ENCODE results near the gene EEF1AKMT2. TPM values are rescaled to one million over a fixed set of nuclear protein-coding genes. Genes with fewer than 3 reads are reported as not detected.

The EEF1AKMT2 gene
- total and polyA plus RNA-seq, 2 of the 13 experiments (the other 11 are each of a cell fraction or from before 2014, with no cell fraction given), result 11.3 to 19.3 TPM

DNA sequence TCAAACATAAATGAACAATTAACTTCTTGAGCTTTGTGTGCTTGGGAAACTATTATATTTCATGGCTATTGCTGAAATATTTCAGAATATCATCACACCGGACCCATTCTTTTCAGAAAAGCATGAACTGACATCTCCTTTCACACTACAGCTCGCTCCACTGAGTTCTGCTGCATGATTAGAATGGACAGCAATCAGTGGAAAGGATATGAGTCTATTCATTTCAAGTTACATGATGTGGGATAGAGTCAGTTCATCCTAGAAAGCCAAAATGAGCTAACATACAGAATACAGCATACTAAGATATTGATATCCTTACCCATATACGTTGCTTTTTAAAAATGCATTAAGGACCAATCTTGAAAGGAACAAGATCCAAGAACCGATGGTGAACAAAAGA is 46.4 kb downstream of the EEF1AKMT2 start:
- ATAC-seq, result no peak
- peaks cover 15% of the 10 kb centered on the region for H3K79me2 ChIP-seq (ENCODE audit: insufficient read depth, low read length)
- H3K9me3 ChIP-seq (ENCODE audit: low read length), result no peaks in the 10 kb centered on the region
- peak overlapping the region; percentile 88 for H3K27ac ChIP-seq (ENCODE audit: extremely low read length, insufficient read depth, low read length)
- ChIA-PET CTCF (ENCODE audit: low intra/inter-chr PET ratio, low total read pairs) (interaction anchor here (1.0 to 2.3 kb wide), 3 partner anchors 205 to 216 kb away, joined by 3 to 11 read pairs (median 4); no protein-coding TSS in a partner anchor), POLR2A (no interaction called here)
- H2AFZ ChIP-seq (ENCODE audit: low read length), result no peak overlapping the region
- H3K4me3 ChIP-seq (replicated peaks in 1 of 3; ENCODE audit: insufficient read depth in 1 of 3, low read depth in 2 of 3, low read length in 3 of 3), result peak overlapping the region; percentile 56 to 62 (median 59)
- peaks cover 39% of the 10 kb centered on the region for H3K4me1 ChIP-seq (ENCODE audit: insufficient read depth, low read length)
- no peaks in the 10 kb centered on the region; a peak in 1 of 5 replicates for H3K27me3 ChIP-seq (ENCODE audit: control insufficient read depth in 1 of 2, insufficient read depth in 2 of 2, low read length in 2 of 2)
- peak overlapping the region; percentile 81 for H3K4me2 ChIP-seq (ENCODE audit: low read depth, low read length)
- intact Hi-C loops (cut with micrococcal nuclease; ENCODE audit: unreplicated experiment), result loop anchor here (2.0 kb wide), 1 partner anchor 214 kb away; no protein-coding TSS in a partner anchor
- H3K36me3 ChIP-seq (replicated peaks in 1 of 2; ENCODE audit: control insufficient read depth in 1 of 2, insufficient read depth in 2 of 2, low read length in 2 of 2), result peaks cover 2 to 5% of the 10 kb centered on the region in 2 experiments; a peak in 3 of 5 replicates
- BruUV-seq (replicated peaks), result no TSS peak
- no peak for FAIRE-seq
- in situ Hi-C loops (cut with HindIII; ENCODE audit: extremely low pct_ligation_motif_present, low pct_unique_long_range_greater_than_20kb), result no loop called here
- TF ChIP-seq, protein P1, sequence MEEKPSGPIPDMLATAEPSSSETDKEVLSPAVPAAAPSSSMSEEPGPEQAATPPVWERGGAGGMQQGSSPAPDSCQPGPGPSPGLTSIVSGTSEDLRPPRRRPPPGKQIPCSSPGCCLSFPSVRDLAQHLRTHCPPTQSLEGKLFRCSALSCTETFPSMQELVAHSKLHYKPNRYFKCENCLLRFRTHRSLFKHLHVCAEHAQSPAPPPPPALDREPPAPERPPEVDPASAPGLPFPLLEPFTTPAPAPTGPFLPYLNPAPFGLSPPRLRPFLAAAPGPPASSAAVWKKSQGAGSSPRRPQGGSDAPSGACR (CRISPR knock-in tag; IDR thresholded peaks at IDR 0.05), result no peak
- no peak for TF ChIP-seq MXI1 (IDR thresholded peaks at IDR 0.05; ENCODE audit: borderline replicate concordance, low read depth, low read length)
- TF ChIP-seq, protein P2, sequence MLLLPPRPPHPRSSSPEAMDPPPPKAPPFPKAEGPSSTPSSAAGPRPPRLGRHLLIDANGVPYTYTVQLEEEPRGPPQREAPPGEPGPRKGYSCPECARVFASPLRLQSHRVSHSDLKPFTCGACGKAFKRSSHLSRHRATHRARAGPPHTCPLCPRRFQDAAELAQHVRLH (CRISPR knock-in tag; IDR thresholded peaks at IDR 0.05; ENCODE audit: borderline replicate concordance, low read depth), result no peak
- no peak for TF ChIP-seq ZNF660 (CRISPR knock-in tag; IDR thresholded peaks at IDR 0.05; ENCODE audit: borderline replicate concordance, low read depth)
- no peak for TF ChIP-seq ZNF589 (CRISPR knock-in tag; conservative IDR thresholded peaks at IDR 0.05)
- no peak for TF ChIP-seq GTF2F1 (IDR thresholded peaks at IDR 0.05; ENCODE audit: low read length)
- TF ChIP-seq, protein P3, sequence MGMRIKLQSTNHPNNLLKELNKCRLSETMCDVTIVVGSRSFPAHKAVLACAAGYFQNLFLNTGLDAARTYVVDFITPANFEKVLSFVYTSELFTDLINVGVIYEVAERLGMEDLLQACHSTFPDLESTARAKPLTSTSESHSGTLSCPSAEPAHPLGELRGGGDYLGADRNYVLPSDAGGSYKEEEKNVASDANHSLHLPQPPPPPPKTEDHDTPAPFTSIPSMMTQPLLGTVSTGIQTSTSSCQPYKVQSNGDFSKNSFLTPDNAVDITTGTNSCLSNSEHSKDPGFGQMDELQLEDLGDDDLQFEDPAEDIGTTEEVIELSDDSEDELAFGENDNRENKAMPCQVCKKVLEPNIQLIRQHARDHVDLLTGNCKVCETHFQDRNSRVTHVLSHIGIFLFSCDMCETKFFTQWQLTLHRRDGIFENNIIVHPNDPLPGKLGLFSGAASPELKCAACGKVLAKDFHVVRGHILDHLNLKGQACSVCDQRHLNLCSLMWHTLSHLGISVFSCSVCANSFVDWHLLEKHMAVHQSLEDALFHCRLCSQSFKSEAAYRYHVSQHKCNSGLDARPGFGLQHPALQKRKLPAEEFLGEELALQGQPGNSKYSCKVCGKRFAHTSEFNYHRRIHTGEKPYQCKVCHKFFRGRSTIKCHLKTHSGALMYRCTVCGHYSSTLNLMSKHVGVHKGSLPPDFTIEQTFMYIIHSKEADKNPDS (CRISPR knock-in tag; IDR thresholded peaks at IDR 0.05), result no peak
- TF ChIP-seq WIZ (CRISPR knock-in tag; IDR thresholded peaks at IDR 0.05), result no peak
- TF ChIP-seq, protein P4, sequence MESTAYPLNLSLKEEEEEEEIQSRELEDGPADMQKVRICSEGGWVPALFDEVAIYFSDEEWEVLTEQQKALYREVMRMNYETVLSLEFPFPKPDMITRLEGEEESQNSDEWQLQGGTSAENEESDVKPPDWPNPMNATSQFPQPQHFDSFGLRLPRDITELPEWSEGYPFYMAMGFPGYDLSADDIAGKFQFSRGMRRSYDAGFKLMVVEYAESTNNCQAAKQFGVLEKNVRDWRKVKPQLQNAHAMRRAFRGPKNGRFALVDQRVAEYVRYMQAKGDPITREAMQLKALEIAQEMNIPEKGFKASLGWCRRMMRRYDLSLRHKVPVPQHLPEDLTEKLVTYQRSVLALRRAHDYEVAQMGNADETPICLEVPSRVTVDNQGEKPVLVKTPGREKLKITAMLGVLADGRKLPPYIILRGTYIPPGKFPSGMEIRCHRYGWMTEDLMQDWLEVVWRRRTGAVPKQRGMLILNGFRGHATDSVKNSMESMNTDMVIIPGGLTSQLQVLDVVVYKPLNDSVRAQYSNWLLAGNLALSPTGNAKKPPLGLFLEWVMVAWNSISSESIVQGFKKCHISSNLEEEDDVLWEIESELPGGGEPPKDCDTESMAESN (CRISPR knock-in tag; conservative IDR thresholded peaks at IDR 0.05), result no peak
- TF ChIP-seq, protein P5, sequence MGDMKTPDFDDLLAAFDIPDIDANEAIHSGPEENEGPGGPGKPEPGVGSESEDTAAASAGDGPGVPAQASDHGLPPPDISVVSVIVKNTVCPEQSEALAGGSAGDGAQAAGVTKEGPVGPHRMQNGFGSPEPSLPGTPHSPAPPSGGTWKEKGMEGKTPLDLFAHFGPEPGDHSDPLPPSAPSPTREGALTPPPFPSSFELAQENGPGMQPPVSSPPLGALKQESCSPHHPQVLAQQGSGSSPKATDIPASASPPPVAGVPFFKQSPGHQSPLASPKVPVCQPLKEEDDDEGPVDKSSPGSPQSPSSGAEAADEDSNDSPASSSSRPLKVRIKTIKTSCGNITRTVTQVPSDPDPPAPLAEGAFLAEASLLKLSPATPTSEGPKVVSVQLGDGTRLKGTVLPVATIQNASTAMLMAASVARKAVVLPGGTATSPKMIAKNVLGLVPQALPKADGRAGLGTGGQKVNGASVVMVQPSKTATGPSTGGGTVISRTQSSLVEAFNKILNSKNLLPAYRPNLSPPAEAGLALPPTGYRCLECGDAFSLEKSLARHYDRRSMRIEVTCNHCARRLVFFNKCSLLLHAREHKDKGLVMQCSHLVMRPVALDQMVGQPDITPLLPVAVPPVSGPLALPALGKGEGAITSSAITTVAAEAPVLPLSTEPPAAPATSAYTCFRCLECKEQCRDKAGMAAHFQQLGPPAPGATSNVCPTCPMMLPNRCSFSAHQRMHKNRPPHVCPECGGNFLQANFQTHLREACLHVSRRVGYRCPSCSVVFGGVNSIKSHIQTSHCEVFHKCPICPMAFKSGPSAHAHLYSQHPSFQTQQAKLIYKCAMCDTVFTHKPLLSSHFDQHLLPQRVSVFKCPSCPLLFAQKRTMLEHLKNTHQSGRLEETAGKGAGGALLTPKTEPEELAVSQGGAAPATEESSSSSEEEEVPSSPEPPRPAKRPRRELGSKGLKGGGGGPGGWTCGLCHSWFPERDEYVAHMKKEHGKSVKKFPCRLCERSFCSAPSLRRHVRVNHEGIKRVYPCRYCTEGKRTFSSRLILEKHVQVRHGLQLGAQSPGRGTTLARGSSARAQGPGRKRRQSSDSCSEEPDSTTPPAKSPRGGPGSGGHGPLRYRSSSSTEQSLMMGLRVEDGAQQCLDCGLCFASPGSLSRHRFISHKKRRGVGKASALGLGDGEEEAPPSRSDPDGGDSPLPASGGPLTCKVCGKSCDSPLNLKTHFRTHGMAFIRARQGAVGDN (CRISPR knock-in tag; IDR thresholded peaks at IDR 0.05), result no peak
- no peak for TF ChIP-seq KLF16 (CRISPR knock-in tag; IDR thresholded peaks at IDR 0.05)
- 74% methylated on average over 4 of the region's 4 CpGs for WGBS (ENCODE audit: low lambda C conversion rate)
- no peaks in the 10 kb centered on the region for H4K20me1 ChIP-seq (ENCODE audit: insufficient read depth, low read length)
- DNase-seq (ENCODE audit: low spot score), result no peak
- H3K9ac ChIP-seq (ENCODE audit: insufficient read depth, low read depth, low read length), result peak overlapping the region; percentile 65
